Esophagus mucosa (tissue), 1 donor: ENCODE data around the gene TP53I11. TPM values are rescaled to one million over a fixed set of nuclear protein-coding genes. Genes with fewer than 3 reads are reported as not detected.
A peak's percentile ranks its signal among the peaks of the same experiment; 100 is the strongest.

Experiments
- ATAC-seq: fragments of 200-7000 bp; cut with Tn5 transposase; one replicate; pipeline ENCODE4 v1.9.1; 2020
- total RNA-seq: library from RNA; stranded (reverse); gene quantifications from one replicate; pipeline ENCODE4 v1.2.4, GENCODE V29; 2023
- donor health status: DM: yes; HTN: yes; CAD: no.

TP53I11 gene, protein sequence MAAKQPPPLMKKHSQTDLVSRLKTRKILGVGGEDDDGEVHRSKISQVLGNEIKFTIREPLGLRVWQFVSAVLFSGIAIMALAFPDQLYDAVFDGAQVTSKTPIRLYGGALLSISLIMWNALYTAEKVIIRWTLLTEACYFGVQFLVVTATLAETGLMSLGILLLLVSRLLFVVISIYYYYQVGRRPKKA
- 18.1 TPM for total RNA-seq

DNA sequence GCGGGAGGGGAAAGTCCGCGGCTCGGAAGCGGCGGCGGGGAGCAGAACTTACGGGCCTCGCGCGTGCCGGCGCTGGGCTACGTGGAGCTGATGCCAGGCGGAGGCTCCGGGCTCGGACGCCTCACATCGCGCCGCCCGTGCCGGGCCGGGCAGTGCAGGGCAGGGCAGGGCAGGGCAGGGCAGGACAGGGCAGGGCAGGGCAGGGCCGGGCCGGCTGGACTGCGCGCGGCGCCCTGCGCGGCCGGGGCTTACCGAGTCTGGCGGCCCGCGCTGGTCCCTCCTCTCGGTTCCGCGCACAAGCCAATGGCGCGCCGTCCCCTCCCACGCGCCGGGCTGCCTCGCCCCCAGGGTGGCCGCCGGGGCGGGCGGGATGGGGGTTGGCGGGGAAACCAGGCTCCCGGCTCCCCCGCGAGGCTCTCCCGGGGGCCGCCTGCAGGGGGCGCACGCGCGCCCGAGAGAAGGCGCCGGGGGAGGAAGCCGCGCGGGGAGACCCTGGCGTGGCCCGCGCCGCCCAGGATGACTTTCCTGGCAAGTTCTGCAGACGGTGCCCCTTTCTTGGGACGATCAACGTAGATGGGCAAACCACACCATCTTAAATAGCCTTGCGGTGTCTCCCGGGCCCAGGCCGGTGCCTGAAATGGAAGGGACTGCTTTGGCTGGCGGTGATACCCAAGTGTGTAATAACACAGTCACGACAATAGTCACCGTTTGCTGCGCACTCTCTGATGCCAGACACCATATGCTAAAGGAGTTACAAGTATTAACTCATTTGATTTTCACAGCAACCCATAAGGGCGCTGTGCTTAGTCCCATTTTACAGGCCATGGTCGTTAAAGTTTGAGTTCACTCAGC, at the start of gene TP53I11:
Gene TP53I11 (minus strand): TSS at position 259 of the 852 bp plus-strand sequence. CDS start 12,548 bp downstream, outside the sequence.
- ATAC-seq, result peak; percentile 84

DNA sequence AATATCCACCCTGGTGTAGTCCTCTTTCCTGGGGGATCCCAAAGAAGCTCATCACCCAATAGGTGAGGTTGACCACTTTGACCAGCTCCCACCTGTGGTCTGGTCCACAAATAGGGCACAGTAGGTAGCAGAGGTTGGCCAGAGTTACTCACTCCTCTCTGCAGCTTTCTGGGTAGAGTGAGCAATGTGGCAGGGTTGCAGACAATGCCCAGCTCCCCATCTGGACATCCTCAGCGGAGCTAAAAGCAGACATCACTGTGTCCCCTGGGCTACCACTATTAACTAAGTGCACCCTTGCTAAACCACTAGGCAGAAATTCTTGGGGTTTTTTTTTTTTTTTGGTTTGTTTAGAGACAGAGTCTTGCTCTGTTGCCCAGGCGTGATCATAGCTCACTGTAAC, 48.4 kb upstream of the TP53I11 start:
- no peak for ATAC-seq

DNA sequence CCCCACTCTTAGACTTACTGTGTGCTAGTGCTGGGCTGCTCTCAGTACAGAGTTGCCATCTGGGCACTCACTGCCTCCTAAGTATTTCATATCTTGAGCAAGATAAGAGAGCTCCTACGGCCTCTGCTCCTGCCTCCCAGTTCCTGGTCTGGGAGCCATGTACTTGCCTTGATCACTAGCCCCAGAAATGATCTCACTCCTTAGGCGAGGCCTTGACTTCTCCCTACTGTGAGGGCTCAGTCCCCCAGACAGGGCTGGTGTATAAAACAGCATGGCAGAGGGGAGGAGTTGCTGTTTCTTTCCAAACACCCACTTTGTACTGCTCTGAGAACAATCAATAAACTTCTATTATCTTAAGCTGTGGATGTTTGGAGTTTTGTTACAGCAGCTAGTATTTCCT, 47.4 kb upstream of the TP53I11 start:
- ATAC-seq, result no peak

DNA sequence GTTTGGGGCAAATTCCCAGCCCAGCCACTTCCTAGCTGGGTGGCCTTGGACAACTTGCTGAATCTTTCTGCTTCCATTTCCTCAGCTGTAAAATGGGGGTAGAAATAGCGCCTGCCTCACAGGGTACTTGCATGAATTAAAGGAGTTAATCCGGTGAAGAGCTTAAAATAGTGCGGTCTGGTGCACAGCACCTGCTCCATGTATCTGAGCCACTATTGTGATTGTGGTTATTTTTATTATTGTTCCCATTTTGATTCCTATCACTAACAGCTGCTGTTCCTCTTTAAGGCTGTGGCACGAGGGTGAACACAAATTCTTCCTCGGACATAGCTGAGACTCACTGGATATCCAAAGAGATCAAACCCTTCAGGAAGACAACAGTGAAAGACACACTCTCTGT, 46.9 kb upstream of the TP53I11 start:
- no peak for ATAC-seq

DNA sequence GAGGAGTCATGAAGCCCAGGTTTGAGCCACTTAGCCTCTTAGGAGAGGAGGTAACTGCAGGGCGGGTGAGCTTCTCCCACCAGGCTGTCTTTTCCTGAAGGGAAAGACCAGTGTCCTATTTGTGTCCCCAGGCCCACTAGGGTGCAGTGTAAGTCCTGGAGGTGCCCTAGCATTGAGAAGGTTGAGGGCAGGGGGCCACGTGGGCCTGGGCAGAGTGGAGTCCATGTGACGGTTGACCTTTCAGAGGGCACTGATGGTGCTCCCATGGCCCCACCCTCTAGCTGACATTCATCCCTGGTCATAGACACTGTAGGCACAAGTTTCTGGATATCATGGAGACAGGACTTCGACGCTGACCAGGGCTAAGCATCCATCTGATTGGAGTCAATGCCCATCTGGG, 44.1 kb upstream of the TP53I11 start:
- no peak for ATAC-seq

DNA sequence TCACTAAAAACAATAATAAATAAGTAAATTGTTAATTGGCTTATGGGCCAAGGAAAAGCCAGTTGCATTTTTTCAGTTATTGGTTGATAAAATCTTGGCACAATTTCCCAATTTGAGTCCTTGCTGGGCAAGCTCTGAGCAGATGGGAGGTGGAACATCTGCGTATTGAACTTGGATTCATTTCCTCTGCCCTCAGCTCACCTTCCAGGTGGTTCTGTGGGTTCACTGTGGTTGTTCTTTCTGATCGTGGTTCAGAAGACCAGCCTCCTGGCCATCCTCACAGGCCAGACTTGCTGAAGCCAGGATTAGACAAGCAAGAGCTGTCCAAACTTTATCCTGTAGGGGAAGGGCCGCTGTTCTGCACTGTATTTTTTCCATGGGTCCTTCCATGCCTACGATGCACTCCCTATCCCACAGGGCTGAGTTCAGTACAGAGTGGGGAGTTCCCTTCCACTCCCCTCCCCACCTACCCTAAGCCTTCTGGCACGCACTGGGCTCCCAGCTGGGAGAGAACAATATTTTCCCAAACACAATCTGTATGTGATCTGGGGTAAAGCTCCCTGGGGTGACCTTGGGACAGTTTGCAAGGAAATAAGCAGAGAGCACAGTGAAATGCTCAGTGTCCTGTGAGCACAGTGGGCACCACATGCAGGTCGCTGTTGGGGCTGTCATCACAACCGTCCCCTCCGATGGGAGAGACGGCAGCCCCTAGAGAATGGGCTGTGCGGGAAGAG, 43.5 kb upstream of the TP53I11 start:
- no peak for ATAC-seq

DNA sequence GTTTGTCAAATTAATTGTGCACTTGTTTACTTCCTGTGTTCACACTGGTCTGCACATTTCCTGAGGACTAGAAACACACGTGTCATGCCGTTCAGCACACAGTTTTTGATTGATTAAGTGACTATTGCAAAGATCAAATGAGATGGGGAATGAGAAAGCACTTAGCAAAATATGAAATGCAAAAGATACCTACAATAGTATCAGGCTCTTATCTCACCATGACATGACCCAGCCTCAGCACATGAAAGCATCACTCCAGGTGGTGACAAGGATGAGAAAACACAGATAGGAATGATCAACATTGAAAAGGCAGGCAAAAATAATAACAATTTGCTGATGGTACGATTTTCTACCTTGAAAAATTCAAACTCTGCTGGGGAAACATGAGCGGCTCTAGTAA, 42.1 kb upstream of the TP53I11 start:
- no peak for ATAC-seq

DNA sequence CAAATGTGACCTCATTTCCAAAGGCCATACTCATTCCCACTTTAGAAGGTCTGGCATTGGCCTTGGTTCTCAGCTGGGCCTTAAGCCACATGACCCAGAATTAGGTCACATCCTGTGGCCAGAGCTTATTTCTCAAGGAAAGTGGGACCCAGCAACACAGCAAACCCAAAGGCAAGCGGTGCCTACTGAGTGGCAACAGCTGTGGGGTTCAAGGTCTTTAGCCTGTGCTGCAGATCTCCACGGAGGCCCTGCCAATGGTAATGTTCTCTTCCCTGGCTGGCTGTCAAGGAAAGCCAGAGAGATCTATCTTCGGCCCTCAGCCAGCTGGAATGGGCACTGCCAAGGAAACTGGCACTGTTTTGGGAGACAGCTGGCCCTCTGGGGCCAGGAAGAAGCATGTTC, 41.5 kb upstream of the TP53I11 start:
- no peak for ATAC-seq

DNA sequence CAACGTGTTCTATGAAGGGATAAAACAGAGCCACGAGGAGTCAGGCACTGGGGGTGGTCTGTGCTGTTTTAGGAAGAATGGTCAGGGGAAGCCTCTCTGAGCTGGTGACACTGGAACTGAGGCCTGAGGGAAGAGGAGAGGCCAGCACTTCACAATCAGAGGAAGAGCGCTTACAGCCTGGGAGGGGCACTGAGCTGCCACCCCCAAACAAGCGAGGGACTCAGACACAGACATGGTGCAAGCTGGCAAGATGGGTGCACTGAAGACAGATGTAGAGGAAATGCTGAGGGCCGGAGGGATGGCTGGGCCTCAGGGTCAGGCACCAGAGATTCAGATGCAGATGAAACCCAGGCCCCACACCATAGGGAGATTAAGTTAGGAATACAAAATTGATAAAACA, 40.0 kb upstream of the TP53I11 start:
- no peak for ATAC-seq

DNA sequence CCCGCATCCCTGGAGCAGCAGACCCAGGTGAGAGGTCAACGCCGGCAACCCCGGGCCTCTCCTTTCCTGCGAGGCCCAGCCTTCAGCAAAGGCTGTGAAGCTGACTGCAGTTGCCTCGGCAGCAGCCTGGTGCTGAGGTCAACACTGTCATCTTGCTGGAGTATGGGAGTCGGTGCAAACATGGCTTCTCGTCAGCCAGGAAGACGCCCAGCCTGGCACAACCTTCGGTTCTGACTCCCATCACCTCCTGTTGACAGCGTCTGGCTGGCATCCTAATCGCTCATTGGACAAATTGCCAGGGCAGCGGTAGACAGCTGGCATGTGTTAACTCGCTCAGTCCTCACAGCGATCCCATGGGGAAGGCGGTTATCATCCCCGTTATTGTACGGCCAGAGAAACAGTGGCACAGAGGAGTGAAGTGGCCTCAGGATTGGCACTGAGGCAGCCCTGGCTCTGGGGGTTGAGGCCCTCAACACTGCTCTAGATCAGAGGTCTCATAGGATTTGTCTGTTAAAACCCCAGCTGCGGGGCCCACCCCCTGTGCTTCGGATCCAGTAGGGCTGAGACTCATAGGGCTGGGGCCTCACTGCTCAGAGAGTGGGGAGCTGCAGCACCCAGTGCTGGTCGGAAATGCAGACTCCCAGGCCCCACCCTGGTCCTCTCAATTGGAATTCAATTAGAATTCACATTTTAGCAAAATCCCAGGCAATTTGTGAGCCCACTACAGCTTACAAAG, 39.3 kb upstream of the TP53I11 start:
- ATAC-seq, result peak; percentile 65

DNA sequence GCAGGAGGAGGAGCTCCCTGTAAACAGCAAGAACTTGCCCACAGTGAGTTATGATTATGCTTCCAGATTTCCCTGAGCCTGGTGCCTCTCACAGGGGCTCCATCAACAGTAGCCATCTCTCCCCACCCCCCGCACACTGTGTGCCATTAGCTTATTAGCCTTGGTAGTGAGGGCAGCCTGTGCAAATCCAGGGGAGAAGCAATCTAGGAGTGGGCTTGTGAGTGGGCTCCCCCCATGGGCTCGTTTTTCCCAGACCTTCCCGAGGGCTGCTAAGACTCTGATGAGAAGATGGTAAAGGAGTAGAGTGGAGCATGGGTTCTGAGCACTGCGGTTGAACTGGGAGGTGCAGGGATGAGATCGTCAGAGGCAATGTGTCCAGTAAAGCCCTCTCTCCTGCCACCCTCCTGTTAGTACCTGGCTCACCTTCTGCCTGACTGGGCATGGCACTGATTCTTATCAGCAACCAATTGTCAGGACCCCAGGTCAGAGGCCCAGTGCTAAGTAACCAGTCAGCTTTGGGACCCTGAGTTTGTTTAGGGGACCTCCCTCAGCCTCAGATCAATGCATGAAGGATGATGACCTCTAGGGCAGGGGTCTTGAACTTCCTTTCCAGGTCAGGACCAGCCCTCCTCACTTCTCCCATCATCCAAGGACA, 38.4 kb upstream of the TP53I11 start:
- no peak for ATAC-seq

DNA sequence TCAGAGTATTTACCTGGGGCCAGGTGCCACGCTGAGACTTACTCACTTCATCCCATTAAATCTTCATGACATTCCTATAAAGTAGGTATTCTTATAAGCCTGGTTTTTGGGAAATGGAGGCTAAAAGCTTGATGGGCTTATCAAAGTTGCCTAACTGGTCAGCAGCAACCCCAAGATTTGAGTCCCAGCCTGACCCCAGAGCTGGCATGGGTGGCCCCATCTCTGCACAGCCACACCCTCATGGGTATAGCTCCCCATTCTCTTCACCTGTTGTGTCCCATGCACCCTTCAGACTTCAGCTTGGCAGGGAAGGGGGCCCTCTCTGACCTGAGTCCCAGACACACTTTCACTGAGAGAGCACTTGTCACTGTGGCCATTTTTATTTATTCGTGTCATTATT, 37.4 kb upstream of the TP53I11 start:
- ATAC-seq, result no peak

DNA sequence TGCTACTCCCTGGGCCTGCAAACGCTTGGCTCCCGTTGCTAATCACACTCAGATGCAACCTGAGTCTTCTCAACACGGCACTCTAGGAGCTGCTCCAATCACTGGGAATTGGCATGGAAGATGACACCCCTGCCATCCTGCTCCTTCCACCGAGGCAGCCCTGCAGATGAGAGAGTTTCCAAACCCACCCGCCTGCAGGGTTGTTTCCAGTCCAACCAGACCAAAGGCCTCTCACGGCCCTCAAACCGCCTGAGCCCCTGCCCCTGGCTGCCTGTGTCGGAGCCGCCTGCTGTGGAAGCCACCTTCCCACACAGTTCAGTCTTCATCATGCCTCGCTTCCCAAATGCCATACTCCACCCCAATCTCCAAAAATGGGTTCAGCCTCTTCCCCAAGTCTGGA, 36.8 kb upstream of the TP53I11 start:
- ATAC-seq, result no peak

DNA sequence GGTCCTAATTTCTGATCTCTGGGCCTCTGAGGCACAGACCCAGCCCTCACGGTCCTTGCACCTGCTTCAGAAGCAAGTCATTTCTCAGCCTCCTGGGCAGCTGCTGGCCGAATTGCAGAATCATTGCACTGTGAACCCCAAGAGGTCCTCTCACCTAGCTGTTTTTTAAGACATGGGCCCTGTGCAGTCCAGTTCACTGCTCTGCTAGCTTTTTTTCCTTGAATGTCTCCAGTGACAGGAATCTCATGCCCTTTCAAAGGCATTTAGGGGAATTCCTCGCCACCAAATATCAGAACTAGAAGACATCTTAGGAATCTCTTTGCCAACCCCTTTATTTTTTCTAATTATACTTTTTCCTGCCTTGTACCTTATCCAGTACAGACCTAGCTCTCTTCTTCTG, 35.6 kb upstream of the TP53I11 start:
- no peak for ATAC-seq

DNA sequence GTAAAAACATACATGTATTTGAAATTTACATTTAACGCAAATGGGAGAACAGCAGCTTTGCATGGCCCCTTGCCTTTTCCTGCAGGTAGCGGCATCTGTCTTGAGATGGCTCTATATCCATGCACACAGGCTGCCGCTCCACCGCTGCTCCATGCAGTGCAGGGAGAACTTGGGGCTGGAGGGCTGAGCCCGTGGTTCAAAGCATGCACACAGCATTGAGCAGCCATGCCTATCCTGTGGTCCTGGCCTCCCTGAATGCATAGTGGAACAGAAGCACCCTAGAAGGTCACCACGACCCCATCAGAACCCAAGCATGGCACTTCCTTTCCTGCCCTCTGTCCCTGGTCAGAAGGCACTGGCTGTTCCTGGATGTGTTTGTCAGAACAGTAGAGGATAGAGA, 35.0 kb upstream of the TP53I11 start:
- ATAC-seq, result no peak

DNA sequence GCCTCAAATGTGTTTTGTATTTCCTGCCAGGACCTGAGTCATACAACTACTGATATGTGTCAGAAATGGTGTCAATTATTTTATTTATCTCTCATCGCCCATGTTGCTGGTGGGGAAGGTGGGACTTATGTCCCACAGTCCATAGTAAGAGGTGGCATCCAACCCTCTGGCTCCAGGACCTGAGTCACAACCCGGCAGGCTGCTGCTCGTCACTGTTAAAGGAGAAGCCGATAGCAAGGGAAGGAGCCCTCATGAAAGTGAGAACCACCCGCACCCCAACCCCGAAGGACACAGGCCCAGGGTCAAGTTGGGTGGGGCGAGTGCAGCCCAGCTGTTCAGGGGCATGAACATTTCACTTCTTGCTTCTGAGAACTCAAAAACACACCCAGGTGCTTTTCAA, 33.1 kb upstream of the TP53I11 start:
- ATAC-seq, result no peak

DNA sequence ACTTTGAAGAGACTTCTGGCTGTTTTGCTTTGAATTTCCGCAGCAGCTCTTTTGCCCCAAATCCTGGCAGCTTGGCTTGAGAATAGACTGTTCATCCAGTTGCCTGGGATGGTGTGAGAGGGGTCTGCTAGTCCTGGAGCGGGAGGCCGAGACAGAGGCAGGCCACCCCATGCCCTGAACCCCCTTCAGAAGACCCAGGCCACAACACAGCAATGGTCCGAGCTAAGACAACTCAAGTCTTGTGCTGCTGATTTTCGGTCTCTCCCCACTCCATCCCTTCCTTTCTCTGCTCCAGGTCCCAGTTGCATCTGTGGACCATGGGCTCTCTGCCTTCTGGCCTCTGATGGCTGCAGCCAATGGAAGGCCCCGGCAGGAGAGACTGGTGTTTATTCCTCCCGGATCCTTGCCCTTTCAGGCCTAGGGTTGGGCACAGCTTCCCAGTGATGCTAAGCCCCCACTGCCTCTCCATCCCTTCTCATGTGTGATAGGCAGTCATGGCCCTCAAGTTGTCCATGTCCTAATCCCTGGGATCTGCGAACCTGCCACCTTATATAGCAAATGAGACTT, 31.9 kb upstream of the TP53I11 start:
- no peak for ATAC-seq

DNA sequence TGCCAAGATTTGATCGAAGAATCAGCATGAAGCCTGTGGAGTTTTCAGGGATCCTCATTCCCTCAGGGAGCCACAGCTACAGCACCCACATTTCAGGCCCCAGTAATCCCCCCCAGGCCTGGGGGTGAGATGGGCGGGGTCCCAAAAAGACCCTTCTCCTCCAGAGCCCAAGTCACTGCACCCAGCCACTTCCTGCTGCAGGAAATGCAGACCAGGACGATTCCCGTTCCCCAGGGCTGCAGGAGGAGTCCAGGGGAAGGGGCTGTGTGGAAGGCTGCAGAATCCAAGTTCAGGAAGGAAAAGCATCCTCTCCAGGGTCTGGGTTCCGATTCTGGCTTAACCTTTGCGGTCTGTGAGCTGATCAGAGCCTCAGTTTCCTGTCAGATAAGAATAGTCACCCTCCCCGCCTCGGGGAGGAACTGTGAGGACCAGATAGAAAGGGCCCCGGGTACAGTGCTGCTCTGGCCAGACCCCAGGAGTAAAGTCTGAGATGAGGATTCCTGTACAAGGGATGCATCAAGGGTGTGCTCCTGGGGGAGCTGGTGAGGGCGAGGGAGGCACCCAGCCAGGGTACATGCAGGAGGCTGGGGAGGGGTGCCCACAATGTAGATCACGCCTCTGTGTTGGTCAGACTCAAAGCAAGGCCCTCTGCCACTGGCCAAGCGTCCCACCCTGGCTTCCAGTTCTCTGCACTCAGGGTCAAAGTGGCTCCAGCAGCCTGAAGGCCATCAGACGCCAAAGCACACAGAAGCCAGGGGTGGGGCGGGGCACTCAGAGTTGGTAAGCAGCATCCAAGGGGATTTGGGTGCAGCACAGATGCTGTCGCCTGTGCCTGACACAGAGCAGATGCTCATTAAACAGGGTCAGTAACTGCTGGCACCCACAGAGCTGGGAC, 30.1 kb upstream of the TP53I11 start:
- ATAC-seq, result no peak

DNA sequence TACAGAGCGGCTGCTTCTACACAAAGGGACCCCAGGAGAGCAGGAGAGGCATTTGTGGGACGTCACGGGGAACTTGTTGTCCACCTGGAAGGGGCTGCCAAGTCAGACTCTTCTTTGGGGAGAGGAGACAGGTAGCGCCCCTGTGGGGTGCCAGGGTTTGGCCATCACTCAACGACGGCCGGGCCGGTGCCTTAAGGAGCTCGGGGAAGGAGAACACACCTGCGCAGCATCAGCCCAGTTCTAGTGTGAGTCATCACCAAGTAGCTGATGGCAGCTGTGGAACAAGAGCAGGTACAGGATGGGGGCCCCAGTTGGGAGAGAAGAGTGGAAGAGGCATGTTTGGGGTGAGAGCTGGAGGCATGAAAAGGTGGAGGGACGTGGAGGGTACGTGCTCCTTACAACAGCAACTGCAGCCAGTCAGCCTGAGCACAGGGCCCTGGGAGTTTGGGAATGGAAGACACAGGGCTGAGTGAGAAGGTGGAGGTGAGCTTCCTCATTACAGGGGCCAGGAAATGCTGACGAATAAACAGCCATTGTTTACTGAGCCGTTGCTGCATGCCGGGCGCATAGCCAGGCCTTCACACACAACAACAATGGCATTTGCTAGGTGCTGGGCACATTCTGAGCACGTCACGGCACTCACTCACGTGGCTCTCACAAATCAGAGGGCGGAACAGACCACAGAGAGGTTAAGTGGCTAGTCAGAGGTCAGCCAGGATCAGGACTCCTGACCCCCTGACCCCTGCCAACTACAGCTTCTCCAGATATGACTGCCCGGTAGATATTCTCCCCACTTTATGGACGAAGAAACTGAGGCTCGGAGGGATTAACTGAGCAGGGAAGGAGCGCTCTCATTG, 29.1 kb upstream of the TP53I11 start:
- ATAC-seq, result peak; percentile 81

DNA sequence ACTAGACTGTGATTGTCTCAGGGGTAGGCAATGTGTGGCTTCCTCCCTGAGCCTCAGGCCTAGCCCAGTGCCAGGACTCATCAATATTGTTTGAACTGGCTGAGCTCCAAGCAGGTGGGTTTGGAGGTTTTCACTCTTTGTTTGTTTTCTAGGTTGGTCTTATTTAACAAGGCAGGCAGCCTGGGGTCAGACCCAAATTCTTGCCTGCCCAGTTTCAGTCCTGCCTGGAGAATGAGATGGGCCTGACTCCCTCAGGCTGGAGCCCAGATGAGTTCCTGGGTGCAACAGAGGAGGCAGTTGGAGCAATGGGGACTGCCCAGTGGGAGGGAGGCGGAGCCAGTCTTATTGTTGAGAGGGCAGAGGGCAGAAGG, 28.3 kb upstream of the TP53I11 start:
- ATAC-seq, result peak; percentile 38
